NOMO-1 (cell line): ENCODE measurements around the gene CMAS.
"Not testable (repeated sequence)": the region's sequence is repeated elsewhere in the genome, so short reads cannot be mapped to it uniquely, and the experiment has no call there.

Experiments
- DNase-seq, 2 experiments: peaks; one replicate each; lab custom pipeline; 2025; ENCODE audit not compliant: unreplicated experiment in 2 of 2; lab: John Stamatoyannopoulos, UW

Gene CMAS

DNA sequence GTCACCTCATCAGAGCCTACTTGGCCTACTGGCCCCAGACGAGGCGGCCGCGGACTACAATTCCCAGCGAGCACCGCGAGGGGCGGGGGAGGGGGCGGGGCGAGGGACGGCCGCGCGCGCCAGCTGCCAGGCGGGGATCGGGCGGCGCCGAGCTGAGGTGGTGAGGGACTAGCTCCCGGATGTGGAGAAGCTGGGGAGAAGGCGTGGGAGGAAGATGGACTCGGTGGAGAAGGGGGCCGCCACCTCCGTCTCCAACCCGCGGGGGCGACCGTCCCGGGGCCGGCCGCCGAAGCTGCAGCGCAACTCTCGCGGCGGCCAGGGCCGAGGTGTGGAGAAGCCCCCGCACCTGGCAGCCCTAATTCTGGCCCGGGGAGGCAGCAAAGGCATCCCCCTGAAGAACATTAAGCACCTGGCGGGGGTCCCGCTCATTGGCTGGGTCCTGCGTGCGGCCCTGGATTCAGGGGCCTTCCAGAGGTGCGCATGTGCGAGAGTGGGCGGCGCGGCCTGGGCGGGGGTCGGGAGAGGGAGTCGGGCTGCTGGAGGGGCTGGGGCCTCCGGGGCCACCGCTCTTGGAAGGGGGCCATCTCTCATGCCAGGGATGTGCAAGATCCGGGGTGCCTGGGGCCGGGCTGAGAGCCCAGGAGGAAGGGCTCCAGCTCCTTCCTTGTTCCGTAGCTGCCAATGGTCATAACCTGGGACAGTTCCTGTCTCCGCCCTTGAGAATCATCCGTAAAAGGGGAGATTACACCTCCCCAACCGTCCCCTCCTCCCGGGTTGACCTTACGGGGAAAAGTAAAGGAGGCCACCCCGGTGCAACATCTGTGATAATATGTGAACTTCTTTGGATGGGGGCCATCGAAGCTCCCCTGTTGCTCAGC, at the start of gene CMAS:
Gene CMAS (plus strand): TSS at position 129 of the 878 bp plus-strand sequence. CDS start 86 bp downstream, at position 215.
- DNase-seq, result peak; percentile 44 to 50

DNA sequence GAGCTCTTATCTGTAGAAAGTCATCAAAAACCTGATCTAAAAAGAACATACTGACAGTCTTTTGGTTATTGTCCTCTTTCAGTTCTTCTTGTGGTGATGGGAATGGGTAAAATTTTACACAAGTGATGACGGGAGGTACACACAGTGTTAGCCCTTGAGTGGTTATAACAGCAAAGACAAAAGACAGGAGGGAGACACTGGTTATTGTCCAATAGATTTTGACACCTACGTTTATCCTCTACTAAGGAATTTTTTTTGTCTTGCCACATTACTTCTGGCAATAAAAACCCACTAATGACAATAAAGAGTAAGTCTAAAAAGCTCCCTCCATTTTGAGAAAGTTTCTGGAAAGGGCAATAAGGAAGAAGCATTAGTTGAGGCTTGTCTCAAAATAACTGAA, 47.7 kb upstream of the CMAS start:
- DNase-seq, result no peak

DNA sequence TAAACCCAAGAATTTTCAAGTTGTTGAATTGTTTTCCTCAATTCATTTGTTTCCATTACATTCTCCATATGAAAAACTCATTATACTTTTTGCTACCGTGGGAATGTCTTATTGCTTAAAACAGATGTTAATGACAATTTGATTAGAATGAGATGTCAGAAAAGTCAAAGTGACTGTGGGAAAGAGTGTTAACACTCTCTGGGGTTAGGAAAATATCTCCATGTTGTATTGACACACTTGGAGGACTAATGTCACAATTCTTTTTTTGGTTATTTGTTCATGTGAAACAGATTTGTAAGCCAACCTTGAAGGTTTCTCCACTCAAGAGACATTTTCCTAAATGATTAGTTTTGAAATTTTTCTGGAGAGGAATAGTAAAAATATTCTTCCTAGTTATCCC, 47.2 kb upstream of the CMAS start:
- DNase-seq, result no peak

DNA sequence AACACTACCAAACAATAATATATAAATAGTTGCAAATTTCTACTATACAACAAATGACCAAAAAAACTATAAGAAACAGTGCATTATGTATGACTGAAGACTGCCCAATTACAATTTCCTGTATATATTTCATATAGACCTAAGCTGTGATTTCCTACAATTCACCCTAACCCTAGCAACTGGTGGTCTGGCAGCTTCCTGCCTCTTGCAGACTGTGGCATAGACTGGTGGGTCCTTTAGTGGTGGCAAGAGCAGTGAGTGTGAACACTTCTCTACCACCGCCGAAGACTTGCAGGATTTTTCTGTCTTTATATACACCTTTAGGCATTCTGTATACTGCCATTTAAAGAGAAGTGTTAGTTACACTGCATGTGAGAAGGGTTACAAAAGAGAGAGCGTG, 43.6 kb upstream of the CMAS start:
- DNase-seq, result no peak

DNA sequence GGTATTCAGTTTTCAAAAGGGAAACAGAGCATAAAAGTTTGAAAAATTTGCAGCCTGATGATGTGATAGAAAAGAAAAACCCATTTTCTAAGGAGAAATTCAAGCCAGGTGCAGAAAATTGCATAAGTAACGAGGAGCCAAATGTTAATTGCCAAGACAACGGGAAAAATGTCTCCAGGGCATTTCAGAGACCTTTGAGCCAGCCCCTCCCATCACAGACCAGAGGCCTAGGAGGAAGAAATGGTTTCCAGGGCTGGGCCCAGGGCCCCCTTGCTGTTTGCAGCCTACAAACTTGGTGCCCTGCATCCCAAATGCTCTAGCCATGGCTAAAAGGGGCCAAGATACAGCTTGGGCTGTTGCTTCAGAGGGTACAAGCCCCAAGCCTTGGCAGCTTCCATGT, 38.2 kb upstream of the CMAS start:
- DNase-seq, result not testable (repeated sequence)

DNA sequence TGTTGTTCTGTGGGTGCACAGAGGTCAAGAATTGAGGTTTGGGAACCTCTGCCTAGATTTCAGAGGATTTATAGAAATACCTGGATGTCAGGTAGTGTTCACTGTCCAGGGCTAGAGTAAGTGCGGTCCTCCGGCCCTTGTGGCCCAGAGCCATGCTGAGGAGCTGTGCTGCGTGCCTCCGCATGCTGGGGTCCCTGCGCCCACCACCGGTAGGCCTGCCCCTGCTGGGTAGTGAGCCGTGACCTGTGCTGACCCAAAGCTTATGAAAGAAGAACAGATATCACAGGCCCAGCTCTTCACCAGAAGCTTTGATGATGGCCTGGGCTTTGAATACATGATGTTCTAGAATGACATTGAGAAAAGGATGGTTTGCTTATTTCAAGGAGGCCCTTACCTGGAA, 37.8 kb upstream of the CMAS start:
- no peak for DNase-seq

DNA sequence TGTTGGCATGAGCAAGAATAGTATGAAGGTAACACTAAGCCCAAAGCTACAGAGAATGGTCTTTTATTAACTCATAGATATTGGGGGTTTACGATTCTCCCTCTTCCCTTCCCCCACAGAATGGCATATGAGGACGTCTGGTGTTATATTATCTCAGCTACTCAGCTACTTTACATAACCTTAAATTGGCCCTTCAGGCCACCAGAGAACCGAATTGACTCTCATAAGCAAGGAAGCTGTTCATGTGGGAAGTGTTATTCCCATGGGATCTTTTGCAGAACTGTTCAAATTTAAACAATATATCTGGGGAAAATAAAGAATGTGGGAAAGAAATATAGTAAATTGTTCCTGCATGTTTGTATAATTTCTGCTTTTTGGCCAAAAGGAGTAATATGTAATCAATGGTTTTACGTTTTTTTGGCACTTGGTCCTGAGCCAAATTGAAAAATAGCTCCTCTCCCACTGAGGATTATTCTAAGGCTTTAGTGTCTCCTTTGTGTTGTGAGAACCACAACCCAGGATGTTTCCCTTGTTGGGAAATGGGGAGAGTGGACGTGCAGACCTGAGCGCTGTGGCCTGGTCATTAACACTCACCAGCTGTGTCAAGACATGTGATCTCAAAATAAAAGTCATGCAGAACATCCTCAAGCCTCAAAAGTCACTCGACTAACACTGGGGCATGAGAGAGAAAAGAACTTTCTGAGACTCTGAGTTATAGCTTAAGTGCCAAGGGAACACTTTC, 31.8 kb upstream of the CMAS start:
- DNase-seq, result no peak

DNA sequence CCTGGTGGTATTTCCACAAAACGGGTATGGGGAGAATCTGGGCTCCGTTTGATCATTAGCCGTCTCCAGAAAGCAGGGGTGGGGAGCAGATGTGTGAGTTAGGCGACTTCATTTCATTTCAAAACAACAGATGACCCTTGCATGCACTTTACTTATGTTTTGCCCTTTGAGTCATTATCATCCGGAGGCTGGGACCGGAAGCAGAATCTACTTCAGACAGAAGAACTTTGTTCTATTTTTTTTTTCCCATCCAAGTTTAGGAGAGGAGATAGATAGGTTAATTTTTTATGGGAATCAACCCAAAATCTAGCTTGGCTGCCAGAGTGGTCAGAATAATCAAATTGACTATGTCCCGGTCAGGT, 31.3 kb upstream of the CMAS start:
- no peak for DNase-seq

DNA sequence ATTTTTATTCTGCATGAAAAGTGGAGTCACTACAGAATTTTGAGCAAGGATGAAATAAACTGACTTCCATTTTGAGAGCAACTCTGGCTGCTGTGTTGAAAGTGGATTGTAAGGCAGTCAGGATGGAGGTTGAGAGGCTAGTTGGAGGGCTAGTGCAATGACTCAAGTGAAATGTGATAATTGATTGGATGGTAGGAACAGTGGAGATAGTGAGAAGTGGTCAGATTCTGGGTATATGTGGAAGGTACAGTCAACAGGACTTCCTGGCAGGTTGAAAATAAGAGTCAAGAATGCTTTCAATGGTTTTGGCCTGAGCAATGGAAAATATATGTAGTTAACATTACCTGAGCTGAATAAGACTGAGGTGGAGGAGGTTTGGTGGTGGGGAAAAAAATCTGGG, 29.0 kb upstream of the CMAS start:
- no peak for DNase-seq

DNA sequence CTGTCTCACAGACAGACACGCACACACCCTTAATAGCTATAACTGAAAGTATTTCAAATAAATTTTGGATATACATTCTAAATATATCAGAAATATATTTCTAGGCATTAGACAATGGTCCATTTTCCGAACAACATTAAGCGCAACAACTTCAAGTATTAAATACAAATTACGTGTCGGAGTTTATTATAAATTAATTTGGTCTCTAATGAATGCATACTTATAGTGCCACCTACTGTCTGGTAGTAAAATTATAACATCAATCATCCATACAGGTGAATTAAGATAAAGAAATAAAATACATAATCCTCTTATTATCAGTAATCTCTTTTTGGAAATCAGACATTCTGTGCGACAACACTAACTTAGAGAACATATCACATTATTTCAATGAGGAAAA, 27.2 kb upstream of the CMAS start:
- no peak for DNase-seq

DNA sequence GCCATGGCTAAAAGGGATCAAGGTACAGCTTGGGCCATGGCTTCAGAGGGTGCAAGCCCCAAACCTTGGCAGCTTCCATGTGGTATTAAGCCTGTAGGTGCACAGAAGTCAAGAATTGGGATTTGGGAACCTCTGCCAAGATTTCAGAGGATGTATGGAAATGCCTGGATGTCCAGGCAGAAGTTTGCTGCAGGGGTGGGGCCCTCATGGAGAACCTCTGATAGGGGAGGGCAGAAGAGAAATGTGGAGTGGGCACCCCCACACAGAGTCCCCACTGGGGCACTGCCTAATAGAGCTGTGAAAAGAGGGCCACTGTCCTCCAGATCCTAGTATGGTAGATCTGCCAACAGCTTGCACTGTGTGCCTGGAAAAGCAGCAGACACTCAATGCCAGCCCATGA, 22.5 kb upstream of the CMAS start:
- DNase-seq, result not testable (repeated sequence)

DNA sequence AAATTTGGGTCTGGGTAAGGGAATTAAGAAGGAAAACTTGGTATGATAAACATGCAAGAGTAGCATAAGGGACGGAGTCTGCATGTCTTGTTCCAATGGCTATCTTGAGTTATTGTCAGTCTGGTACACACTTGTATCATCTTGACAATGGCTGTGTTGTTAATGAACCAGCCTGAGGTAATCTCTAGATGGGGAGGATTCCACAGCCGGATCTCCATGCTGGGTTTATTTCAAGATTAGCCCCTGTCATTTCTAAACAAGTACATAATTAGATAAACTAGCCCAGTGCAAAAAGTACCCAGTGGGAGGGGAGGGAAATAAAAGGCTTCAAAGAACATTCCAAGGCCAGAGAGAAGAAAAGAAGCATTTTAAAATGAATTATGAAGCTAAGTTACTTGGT, 16.5 kb upstream of the CMAS start:
- no peak for DNase-seq

DNA sequence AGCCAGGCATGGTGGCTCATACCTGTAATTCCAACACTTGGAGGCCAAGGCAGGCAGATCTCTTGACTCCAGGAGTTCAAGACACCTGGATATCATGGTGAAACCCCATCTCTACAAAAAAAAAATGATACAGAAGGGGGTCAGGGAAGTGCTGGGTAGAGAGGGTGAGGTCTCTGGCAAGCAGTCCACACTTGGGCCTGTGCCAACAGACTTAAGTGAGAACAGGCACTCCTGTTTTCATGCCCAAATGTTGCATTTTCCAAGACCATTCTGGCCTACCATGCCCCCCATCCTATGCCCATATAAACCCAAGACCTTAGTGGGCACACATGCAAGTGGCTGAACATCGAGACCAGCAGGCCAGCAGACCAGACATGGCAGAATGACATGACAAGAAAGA, 16.0 kb upstream of the CMAS start:
- no peak for DNase-seq

DNA sequence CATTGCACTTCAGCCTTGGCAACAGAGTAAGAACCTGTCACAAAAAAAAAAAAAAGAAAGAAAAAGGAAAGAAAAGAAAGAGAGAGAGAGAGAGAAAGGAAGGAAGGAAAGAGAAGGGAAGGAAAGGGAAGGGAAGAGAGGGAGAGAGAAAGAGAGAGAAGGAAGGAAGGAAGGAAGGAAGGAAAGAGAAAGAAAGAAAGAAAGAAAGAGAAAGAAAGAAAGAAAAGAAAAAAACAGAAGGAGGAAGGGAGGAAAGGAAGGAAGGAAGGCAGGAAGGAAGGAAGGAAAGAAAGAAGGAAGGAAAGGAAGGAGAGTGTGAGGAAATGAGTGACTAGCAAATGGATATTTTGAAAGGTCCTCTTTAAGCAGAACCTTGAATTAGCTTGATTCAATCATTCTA, 13.3 kb upstream of the CMAS start:
- DNase-seq, result no peak

DNA sequence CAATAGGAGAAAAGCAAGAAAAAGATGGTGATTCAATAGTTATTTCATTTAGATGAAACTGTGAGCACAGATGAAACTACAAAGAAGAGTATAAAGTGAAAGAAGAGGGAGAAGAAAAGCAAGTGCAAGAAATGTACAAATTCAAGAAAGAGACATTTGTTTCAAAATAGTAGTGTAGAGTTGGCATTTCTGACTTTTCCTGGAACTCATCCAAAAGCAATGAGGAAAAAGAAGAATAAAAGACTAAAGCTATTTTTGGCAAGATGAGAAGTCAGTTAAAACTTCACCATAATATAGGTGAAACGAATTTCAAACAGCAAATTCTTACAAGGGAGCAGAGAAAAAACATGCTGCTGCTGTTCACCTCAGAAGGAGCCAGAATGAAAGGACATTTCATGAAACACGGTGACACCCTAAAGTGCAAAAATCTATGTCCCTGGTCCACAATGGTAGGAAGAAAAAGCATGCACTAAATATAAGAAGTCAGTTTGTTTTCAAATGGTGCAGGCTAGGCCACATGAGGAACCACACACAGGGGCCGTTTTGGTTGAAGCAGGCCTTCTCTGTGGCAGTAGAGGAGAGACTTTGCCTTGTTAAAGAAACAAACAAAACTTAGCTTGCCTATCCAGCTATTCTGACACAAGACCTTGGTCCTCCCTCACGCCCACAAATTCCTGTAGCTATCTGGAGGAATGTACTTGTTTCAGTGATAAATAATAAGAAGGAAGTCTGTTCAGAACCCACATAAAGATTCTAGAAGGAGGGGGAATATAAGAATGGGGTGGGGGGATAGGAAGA, 11.1 kb upstream of the CMAS start:
- peak in 1 of 2 experiments; percentile 16 for DNase-seq

DNA sequence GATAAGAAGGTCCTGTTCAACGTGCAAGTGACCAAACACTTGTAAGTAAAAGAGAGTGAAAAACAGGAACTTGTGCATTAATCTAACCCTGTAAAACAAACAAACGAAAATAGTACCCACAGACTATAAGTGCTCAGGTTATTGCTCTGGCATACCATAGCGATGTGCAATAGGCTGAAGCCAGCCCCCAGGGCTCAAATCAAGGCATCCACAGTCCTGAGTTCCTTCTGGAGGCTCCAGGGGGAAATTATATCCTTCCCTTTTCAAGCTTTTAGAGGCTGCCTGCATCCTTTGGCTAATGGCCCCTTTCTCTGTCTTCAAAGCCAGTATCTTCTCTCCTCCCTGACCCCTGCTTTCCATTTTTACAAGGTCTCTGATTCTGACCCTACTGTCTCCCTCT, 8.1 kb upstream of the CMAS start:
- no peak for DNase-seq

DNA sequence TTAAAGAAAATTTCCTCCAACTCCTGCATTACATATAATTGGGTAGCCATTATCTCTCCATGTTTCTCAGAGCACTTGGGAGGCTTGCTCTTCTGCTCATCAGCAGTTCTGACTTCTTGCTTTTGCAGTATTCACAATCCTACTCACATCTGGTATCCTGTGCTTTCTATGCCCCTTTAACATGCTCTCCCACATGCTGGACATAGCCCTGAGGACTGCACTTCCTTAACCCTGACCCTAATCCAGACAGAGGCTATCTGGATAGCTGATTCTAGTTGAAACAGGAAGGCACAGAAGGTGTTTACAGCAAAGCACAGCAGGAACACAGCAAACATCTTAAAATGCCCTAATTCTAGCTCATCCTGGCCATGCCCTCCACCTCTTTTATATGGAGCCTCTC, 7.3 kb upstream of the CMAS start:
- no peak for DNase-seq

DNA sequence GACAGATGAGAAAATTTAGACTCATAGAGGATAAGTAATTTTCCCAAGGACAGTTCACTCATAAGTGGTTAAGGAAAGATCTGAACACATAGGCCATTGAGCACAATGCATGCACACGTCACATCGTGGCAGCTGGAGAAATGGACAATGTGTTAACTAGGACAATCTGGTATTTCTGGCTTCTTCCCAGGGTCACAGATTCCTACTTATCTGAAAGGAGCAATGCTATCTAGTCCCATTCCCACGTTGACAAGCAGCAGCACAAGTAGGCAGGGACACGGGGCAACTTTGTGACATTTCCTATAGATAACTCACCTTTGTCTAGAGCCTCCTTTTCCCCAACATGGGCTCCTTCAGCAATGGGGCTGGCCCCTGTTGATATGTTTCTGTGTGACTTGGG, 6.7 kb upstream of the CMAS start:
- DNase-seq, result no peak

DNA sequence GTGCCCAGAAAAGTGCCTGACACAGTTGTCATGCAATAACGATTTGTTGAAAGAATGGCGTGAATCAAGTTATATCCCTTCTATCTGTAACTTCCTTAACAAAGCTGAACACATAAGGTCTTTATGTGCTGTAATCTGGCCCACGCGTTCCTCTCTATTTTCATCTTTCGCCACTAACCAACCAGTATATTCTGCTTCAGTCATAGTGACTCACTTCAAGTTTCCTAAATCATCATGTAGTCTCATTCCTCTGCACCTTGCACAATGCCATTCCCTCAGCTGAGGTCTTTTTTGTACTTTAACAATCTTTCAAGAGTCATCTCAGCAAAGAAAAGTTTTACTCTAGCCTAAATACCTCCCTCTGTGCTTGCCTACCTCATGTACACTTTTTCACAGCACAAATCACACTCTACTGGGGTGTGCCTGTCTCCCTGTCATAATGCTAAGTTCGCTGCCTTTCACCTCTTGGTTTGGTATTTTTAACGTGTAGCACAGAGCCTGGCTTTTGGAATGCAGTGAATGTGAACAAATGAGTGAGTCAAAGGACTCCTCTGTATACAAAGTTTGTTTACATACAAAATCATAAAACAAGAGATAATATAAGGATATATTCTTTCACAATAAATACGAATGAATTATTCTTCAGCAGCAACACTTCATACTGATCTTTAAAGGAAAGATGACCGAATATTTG, 2.9 kb upstream of the CMAS start:
- peak; percentile 74 to 92 for DNase-seq

DNA sequence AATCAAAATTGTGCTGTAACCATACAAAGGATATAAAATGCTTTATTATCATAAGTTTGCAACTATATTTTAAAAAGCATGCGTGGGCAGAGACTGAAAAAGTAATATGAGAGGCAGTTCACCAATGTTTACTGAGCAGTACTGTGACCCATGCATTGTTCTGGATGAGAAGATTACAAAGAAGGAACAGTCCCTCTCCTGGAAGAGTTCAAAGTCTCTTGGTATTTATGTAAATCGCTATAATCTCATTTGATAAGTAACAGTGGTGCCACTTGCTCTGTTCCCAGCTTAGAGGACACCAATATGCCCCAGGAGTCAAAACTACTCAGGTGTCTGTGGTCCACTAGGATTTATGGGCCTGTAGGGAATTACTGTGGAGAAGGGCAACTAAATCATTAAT, 2.1 kb upstream of the CMAS start:
- no peak for DNase-seq

DNA sequence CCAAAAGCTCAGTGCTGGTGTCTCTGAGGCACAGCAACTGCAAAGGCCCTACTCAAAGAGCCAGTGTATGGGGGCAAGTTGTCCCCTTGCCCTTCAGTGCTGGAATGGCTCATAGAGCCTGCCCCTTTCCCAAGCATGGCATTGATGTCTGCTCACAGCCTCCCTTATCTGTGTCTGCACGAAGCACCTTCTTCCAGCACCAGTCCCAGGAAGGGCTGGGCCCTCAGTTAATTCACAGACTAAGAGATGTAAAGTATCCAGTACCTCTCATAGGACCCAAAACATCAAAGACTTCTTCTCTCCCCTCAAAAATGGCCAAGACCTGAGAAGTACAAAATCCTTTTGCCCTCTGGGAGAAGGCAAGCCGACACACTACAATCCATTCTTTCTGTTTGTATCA, 1.6 kb upstream of the CMAS start:
- no peak for DNase-seq
